ENCODE results near the gene FARSB. TPM values are rescaled to one million over a fixed set of nuclear protein-coding genes. Genes with fewer than 3 reads are reported as not detected.
A peak's percentile ranks its signal among the peaks of the same experiment; 100 is the strongest.

The FARSB gene
- total RNA-seq, 6 experiments from 2014 or later: 6.2 to 14.2 (median 9.0) TPM

- 72% methylated on average over 2 of the region's 2 CpGs for WGBS (ENCODE audit: insufficient coverage, low coverage, low lambda C conversion rate, missing lambda C conversion rate)
- Histone ChIP-seq H3K36me3 (peaks cover 0 to 56% (median 26%) of the 10 kb centered on the region in 4 donors), H3K9me3 (no peaks in the 10 kb centered on the region), H3K27ac (no peak overlapping the region), H3K4me3 (no peak overlapping the region), H3K4me1 (no peaks in the 10 kb centered on the region), H3K27me3 (no peaks in the 10 kb centered on the region)
- TF ChIP-seq POLR2A (IDR thresholded peaks at IDR 0.05) (no peak), CTCF (IDR thresholded peaks at IDR 0.05) (no peak)
- intact Hi-C loops (cut with DNase I): no loop called here
- ATAC-seq (peak in 1 of 4 donors; percentile 45), DNase-seq (no peak)
Measured at GRCh38 chr2:222622910-222623309, 33.0 kb downstream of the FARSB start.

- no peak overlapping the region for H3K4me3 ChIP-seq
- intact Hi-C loops (cut with DNase I): no loop called here
- H3K9me3 ChIP-seq: no peaks in the 10 kb centered on the region
- no peak for DNase-seq
- no peaks in the 10 kb centered on the region for H3K4me1 ChIP-seq
- peaks cover 0 to 53% (median 23%) of the 10 kb centered on the region in 4 donors for H3K36me3 ChIP-seq
- H3K27ac ChIP-seq: no peak overlapping the region
- WGBS (ENCODE audit: insufficient coverage, low coverage, low lambda C conversion rate, missing lambda C conversion rate): 94% methylated on average over 3 of the region's 4 CpGs
- H3K27me3 ChIP-seq: no peaks in the 10 kb centered on the region
- no peak for TF ChIP-seq CTCF (IDR thresholded peaks at IDR 0.05)
- TF ChIP-seq POLR2A (IDR thresholded peaks at IDR 0.05): no peak
- no peak for ATAC-seq
Measured at GRCh38 chr2:222621893-222622292, 34.0 kb downstream of the FARSB start.

- no peak for DNase-seq
- no peak for ATAC-seq
- no peaks in the 10 kb centered on the region for H3K4me1 ChIP-seq
- H3K27me3 ChIP-seq: no peaks in the 10 kb centered on the region
- no peaks in the 10 kb centered on the region for H3K9me3 ChIP-seq
- intact Hi-C loops (cut with DNase I): no loop called here
- no peak for TF ChIP-seq CTCF (IDR thresholded peaks at IDR 0.05)
- no peak for TF ChIP-seq POLR2A (IDR thresholded peaks at IDR 0.05)
- peaks cover 0 to 31% (median 19%) of the 10 kb centered on the region in 4 donors for H3K36me3 ChIP-seq
- no peak overlapping the region for H3K4me3 ChIP-seq
- no peak overlapping the region for H3K27ac ChIP-seq
- WGBS (ENCODE audit: insufficient coverage, low coverage, low lambda C conversion rate, missing lambda C conversion rate): 83% methylated on average over 2 of the region's 2 CpGs
Measured at GRCh38 chr2:222615320-222615719, 40.6 kb downstream of the FARSB start.

- Histone ChIP-seq H3K4me1 (no peaks in the 10 kb centered on the region), H3K36me3 (peaks cover 0 to 24% (median 12%) of the 10 kb centered on the region in 4 donors), H3K9me3 (no peaks in the 10 kb centered on the region), H3K4me3 (no peak overlapping the region), H3K27me3 (no peaks in the 10 kb centered on the region), H3K27ac (no peak overlapping the region)
- ATAC-seq: peak; percentile 72 to 80 (median 77)
- intact Hi-C loops (cut with DNase I): no loop called here
- peak; percentile 56 to 72 (median 60) for TF ChIP-seq CTCF (IDR thresholded peaks at IDR 0.05)
- TF ChIP-seq POLR2A (IDR thresholded peaks at IDR 0.05): no peak
- WGBS (ENCODE audit: insufficient coverage, low coverage, low lambda C conversion rate, missing lambda C conversion rate): 49% methylated on average over 3 of the region's 3 CpGs
- no peak for DNase-seq
Measured at GRCh38 chr2:222613715-222614331, 42.1 kb downstream of the FARSB start.
